MM.1S (cell line): ENCODE data around the gene APOC3.

ENCODE experiments used
- DNase-seq: peaks from one replicate; pipeline ENCODE4 v3.0.0-alpha.2; 2015
- H2AFZ ChIP-seq: fragments of 300-600 bp; sonication (generic); 2 replicates; pipeline ENCODE4 v1.6.0; 2016; ENCODE audit warnings: antibody characterized with exemption, low read length
- H3F3A ChIP-seq: fragments of 300-600 bp; sonication (generic); 2 replicates; pipeline ENCODE4 v1.6.1; 2016; ENCODE audit warnings: mild to moderate bottlenecking, antibody characterized with exemption, low read length, moderate library complexity, mixed read lengths; ENCODE audit not compliant: insufficient read depth
- H3K27ac ChIP-seq: fragments of 300-600 bp; sonication (generic); 2 replicates; pipeline ENCODE4 v1.5.1; 2016; ENCODE audit warnings: mild to moderate bottlenecking, low read length
- H3K27me3 ChIP-seq: fragments of 300-600 bp; sonication (generic); replicated peaks from 2 replicates; pipeline ENCODE4 v1.6.0; 2016; ENCODE audit warnings: low read length; ENCODE audit not compliant: insufficient read depth
- H3K36me3 ChIP-seq: fragments of 300-600 bp; sonication (generic); replicated peaks from 2 replicates; pipeline ENCODE4 v1.6.1; 2016; ENCODE audit warnings: mild to moderate bottlenecking, low read length, mixed read lengths; ENCODE audit not compliant: insufficient read depth
- H3K4me1 ChIP-seq: fragments of 300-600 bp; sonication (generic); 2 replicates; pipeline ENCODE4 v1.6.1; 2016; ENCODE audit warnings: low read length, mixed read lengths
- H3K4me2 ChIP-seq: fragments of 300-600 bp; sonication (generic); 2 replicates; pipeline ENCODE4 v1.6.0; 2016; ENCODE audit warnings: low read depth, low read length
- H3K4me3 ChIP-seq: fragments of 300-600 bp; sonication (generic); 2 replicates; pipeline ENCODE4 v1.5.1; 2016; ENCODE audit warnings: low read length, mixed read lengths
- H3K79me2 ChIP-seq: fragments of 300-600 bp; sonication (generic); 2 replicates; pipeline ENCODE4 v1.6.1; 2016; ENCODE audit warnings: mixed run types, low read length, mixed read lengths
- H3K9ac ChIP-seq: fragments of 300-600 bp; sonication (generic); 2 replicates; pipeline ENCODE4 v1.6.1; 2016; ENCODE audit warnings: low read length, mixed read lengths
- H3K9me2 ChIP-seq: fragments of 300-600 bp; sonication (generic); replicated peaks from 2 replicates; pipeline ENCODE4 v1.6.1; 2016; ENCODE audit warnings: mild to moderate bottlenecking, low read length, mixed read lengths; ENCODE audit not compliant: insufficient read depth
- H3K9me3 ChIP-seq: fragments of 300-600 bp; sonication (generic); replicated peaks from 2 replicates; pipeline ENCODE4 v1.6.1; 2016; ENCODE audit warnings: mild to moderate bottlenecking, low read length, mixed read lengths; ENCODE audit not compliant: insufficient read depth
- H4K20me1 ChIP-seq: fragments of 300-600 bp; sonication (generic); 2 replicates; pipeline ENCODE4 v1.6.1; 2016; ENCODE audit warnings: mild to moderate bottlenecking, low read length, moderate library complexity, mixed read lengths; ENCODE audit not compliant: insufficient read depth
- CTCF ChIP-seq: fragments of 300-600 bp; sonication (generic); IDR thresholded peaks from 2 replicates; pipeline ENCODE4 v1.5.1; 2016; ENCODE audit warnings: antibody characterized with exemption, low read length, mixed read lengths
- EZH2 ChIP-seq: fragments of 300-600 bp; sonication (generic); optimal IDR thresholded peaks from 2 replicates; pipeline ENCODE3; 2017; ENCODE audit warnings: low read depth, mild to moderate bottlenecking, antibody characterized with exemption, low read length, mixed read lengths
- EZH2phosphoT487 ChIP-seq: fragments of 300-600 bp; sonication (generic); IDR thresholded peaks from 2 replicates; pipeline ENCODE4 v1.6.1; 2018; ENCODE audit warnings: antibody characterized with exemption, low read length

Gene APOC3

GRCh38 chr11:116873381-116873780, 43.7 kb downstream of the APOC3 start:
- no peaks in the 10 kb centered on the region for H3K36me3 ChIP-seq
- no peaks in the 10 kb centered on the region for H3K27me3 ChIP-seq
- no peak overlapping the region for H3K4me3 ChIP-seq
- no peaks in the 10 kb centered on the region for H3K9me3 ChIP-seq
- H3K27ac ChIP-seq: no peak overlapping the region
- H3F3A ChIP-seq: no peaks in the 10 kb centered on the region
- TF ChIP-seq EZH2phosphoT487 (no peak), EZH2 (no peak), CTCF (no peak)
- H2AFZ ChIP-seq: no peak overlapping the region
- H3K9ac ChIP-seq: no peak overlapping the region
- H3K4me2 ChIP-seq: no peak overlapping the region
- no peaks in the 10 kb centered on the region for H3K4me1 ChIP-seq
- no peak for DNase-seq
- H4K20me1 ChIP-seq: no peaks in the 10 kb centered on the region
- H3K79me2 ChIP-seq: no peaks in the 10 kb centered on the region
- H3K9me2 ChIP-seq: no peaks in the 10 kb centered on the region

GRCh38 chr11:116874251-116874650, 44.5 kb downstream of the APOC3 start:
- no peak overlapping the region for H3K9ac ChIP-seq
- no peak overlapping the region for H2AFZ ChIP-seq
- H3K27ac ChIP-seq: no peak overlapping the region
- H3K4me2 ChIP-seq: no peak overlapping the region
- no peak for DNase-seq
- H3K9me3 ChIP-seq: no peaks in the 10 kb centered on the region
- no peaks in the 10 kb centered on the region for H3F3A ChIP-seq
- H3K9me2 ChIP-seq: no peaks in the 10 kb centered on the region
- no peaks in the 10 kb centered on the region for H3K27me3 ChIP-seq
- H3K79me2 ChIP-seq: 0 out of 2 replicates have a peak, but pooled peaks cover 1% of the 10 kb centered on the region
- no peaks in the 10 kb centered on the region for H3K36me3 ChIP-seq
- H4K20me1 ChIP-seq: no peaks in the 10 kb centered on the region
- H3K4me1 ChIP-seq: no peaks in the 10 kb centered on the region
- TF ChIP-seq EZH2: no peak
- no peak for TF ChIP-seq EZH2phosphoT487
- TF ChIP-seq CTCF: no peak
- no peak overlapping the region for H3K4me3 ChIP-seq

GRCh38 chr11:116875194-116875593, 45.5 kb downstream of the APOC3 start:
- H3K9ac ChIP-seq: no peak overlapping the region
- peaks cover 10% of the 10 kb centered on the region; the same call in 1 of the 2 replicates for H3K79me2 ChIP-seq
- H3K4me3 ChIP-seq: no peak overlapping the region
- no peak for TF ChIP-seq EZH2phosphoT487
- no peak for TF ChIP-seq EZH2
- no peak for TF ChIP-seq CTCF
- no peaks in the 10 kb centered on the region for H3K9me2 ChIP-seq
- H3K27me3 ChIP-seq: no peaks in the 10 kb centered on the region
- H3K27ac ChIP-seq: no peak overlapping the region
- no peaks in the 10 kb centered on the region for H3K9me3 ChIP-seq
- H2AFZ ChIP-seq: no peak overlapping the region
- H3K4me1 ChIP-seq: no peaks in the 10 kb centered on the region
- no peak for DNase-seq
- no peaks in the 10 kb centered on the region for H3F3A ChIP-seq
- no peaks in the 10 kb centered on the region for H3K36me3 ChIP-seq
- H4K20me1 ChIP-seq: no peaks in the 10 kb centered on the region
- no peak overlapping the region for H3K4me2 ChIP-seq

GRCh38 chr11:116876656-116877055, 46.9 kb downstream of the APOC3 start:
- Histone ChIP-seq H3K4me3 (no peak overlapping the region), H3K9ac (no peak overlapping the region), H3K4me1 (no peaks in the 10 kb centered on the region), H3F3A (no peaks in the 10 kb centered on the region), H3K9me2 (no peaks in the 10 kb centered on the region), H3K4me2 (no peak overlapping the region), H3K79me2 (peaks cover 10% of the 10 kb centered on the region; the same call in 1 of the 2 replicates), H4K20me1 (no peaks in the 10 kb centered on the region), H3K36me3 (no peaks in the 10 kb centered on the region), H3K27me3 (no peaks in the 10 kb centered on the region), H3K27ac (no peak overlapping the region), H2AFZ (no peak overlapping the region), H3K9me3 (no peaks in the 10 kb centered on the region)
- no peak for TF ChIP-seq EZH2
- no peak for TF ChIP-seq EZH2phosphoT487
- no peak for TF ChIP-seq CTCF
- DNase-seq: no peak
